Mucosa of stomach (tissue), 1 donor: ENCODE measurements around the gene HAUS6.
A peak's percentile ranks its signal among the peaks of the same experiment; 100 is the strongest.

Experiments
- H3K27me3 ChIP-seq: one replicate; pipeline ENCODE4 v1.7.0; 2013; ENCODE audit warnings: mild to moderate bottlenecking, low read length; ENCODE audit not compliant: control insufficient read depth, insufficient read depth
- H3K36me3 ChIP-seq: one replicate; pipeline ENCODE4 v1.7.0; 2013; ENCODE audit warnings: low read length; ENCODE audit not compliant: control insufficient read depth, insufficient read depth
- H3K4me1 ChIP-seq: one replicate; pipeline ENCODE4 v1.7.0; 2013; ENCODE audit warnings: mild to moderate bottlenecking, low read length; ENCODE audit not compliant: control insufficient read depth, insufficient read depth
- H3K4me3 ChIP-seq: one replicate; pipeline ENCODE4 v1.7.0; 2013; ENCODE audit warnings: low read length
- H3K9ac ChIP-seq: one replicate; pipeline ENCODE4 v1.7.0; 2013; ENCODE audit warnings: mild to moderate bottlenecking, low read length, moderate library complexity
- H3K9me3 ChIP-seq: one replicate; pipeline ENCODE4 v1.7.0; 2013; ENCODE audit warnings: mild to moderate bottlenecking, low read length, moderate library complexity; ENCODE audit not compliant: control insufficient read depth
- donor health status: Pancreatic carcinoma.

The HAUS6 gene

GRCh38 chr9:19133549-19134345 is 31.0 kb upstream of the HAUS6 start:
- H3K27me3 ChIP-seq, result no peaks in the 10 kb centered on the region
- H3K4me1 ChIP-seq, result peaks cover 20% of the 10 kb centered on the region
- no peak overlapping the region for H3K4me3 ChIP-seq
- H3K36me3 ChIP-seq, result no peaks in the 10 kb centered on the region
- no peak overlapping the region for H3K9ac ChIP-seq
- H3K9me3 ChIP-seq, result no peaks in the 10 kb centered on the region

DNA sequence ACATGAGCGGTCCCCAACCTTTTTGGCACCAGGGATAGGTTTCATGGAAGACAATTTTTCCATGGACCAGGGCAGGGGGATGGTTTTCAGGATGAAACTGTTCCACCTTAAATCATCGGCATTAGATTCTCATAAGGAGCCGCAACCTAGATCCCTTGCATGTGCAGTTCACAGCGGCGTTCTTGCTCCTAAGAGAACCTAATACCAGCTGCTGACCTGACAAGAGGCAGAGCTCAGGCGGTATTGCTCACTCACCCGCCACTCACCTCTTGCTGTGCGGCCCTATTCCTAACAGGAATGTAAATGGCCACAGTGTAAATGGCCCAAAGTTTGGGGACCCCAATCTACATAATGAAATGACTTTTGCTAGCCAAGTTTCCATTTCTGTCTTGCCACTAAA is 27.7 kb upstream of the HAUS6 start:
- Histone ChIP-seq H3K4me1 (peaks cover 11% of the 10 kb centered on the region), H3K27me3 (no peaks in the 10 kb centered on the region), H3K4me3 (no peak overlapping the region), H3K9me3 (no peaks in the 10 kb centered on the region), H3K36me3 (no peaks in the 10 kb centered on the region), H3K9ac (no peak overlapping the region)

- Histone ChIP-seq H3K4me1 (peaks cover 11% of the 10 kb centered on the region), H3K9me3 (no peaks in the 10 kb centered on the region), H3K27me3 (no peaks in the 10 kb centered on the region), H3K9ac (peak overlapping the region; percentile 94), H3K4me3 (peak overlapping the region; percentile 74), H3K36me3 (no peaks in the 10 kb centered on the region)
Measured at GRCh38 chr9:19127871-19128500, 25.3 kb upstream of the HAUS6 start.

DNA sequence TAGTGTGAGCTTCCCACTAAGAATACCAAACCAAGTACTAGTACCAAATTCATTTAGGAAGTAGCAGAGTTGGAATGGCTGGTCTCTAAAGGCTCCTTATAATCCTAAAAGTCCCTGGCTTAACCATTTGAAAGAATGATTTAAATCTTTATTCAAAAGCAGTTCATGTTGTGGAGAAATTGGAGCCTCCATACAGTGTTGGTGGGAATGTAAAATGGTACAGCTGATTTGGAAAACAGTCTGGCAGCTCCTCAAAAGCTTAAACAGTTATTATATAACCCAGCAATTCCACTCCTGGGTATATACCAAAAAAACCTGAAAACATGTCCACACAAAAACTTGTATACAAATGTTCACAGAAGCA is 21.7 kb upstream of the HAUS6 start:
- H3K4me1 ChIP-seq, result peaks cover 3% of the 10 kb centered on the region
- H3K27me3 ChIP-seq, result no peaks in the 10 kb centered on the region
- H3K9me3 ChIP-seq, result no peaks in the 10 kb centered on the region
- no peaks in the 10 kb centered on the region for H3K36me3 ChIP-seq
- no peak overlapping the region for H3K4me3 ChIP-seq
- H3K9ac ChIP-seq, result no peak overlapping the region

DNA sequence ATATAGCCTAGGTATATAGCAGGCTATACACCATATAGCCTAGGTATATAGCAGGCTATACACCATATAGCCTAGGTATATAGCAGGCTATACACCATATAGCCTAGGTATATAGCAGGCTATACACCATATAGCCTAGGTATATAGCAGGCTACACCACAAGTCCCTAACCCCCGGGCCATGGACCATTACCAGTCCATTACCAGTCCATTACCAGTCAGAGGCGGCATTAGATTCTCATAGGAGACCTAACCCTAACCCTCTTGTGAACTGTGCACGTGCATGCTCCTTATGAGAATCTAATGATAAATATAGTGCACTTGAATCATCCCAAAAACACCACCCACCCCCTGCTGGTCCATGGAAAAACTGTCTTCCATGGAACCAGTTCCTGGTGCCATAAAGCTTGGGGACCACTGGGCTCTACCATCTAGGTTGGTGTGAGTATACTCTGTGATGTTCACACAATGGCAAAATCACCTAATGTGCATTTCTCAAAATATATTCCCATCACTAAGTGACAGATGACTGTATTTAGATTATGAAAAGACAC is 19.9 kb upstream of the HAUS6 start:
- H3K4me3 ChIP-seq, result no peak overlapping the region
- no peak overlapping the region for H3K9ac ChIP-seq
- no peaks in the 10 kb centered on the region for H3K27me3 ChIP-seq
- no peaks in the 10 kb centered on the region for H3K9me3 ChIP-seq
- no peaks in the 10 kb centered on the region for H3K4me1 ChIP-seq
- H3K36me3 ChIP-seq, result peaks cover 6% of the 10 kb centered on the region

DNA sequence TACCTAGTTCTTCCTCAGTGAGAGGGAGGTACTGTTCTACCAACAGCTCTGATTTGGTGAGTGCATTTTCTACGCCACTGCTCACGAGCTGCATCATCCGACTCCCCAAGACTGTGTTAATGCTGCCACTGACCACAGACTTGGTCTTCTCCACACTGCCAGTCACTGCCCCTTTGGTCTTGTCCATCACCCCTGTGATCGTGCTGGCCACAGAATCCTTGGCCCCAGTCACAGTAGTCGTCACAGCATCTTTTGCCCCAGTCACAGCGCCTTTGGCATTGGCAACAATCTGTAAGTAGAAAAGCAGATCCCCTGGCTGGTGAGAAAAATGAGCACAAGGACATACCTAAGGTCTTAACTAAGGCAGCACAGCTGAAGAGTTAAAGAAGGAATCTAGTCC is 18.2 kb upstream of the HAUS6 start:
- Histone ChIP-seq H3K27me3 (no peaks in the 10 kb centered on the region), H3K9me3 (no peaks in the 10 kb centered on the region), H3K9ac (no peak overlapping the region), H3K4me1 (no peaks in the 10 kb centered on the region), H3K36me3 (peaks cover 6% of the 10 kb centered on the region), H3K4me3 (no peak overlapping the region)

DNA sequence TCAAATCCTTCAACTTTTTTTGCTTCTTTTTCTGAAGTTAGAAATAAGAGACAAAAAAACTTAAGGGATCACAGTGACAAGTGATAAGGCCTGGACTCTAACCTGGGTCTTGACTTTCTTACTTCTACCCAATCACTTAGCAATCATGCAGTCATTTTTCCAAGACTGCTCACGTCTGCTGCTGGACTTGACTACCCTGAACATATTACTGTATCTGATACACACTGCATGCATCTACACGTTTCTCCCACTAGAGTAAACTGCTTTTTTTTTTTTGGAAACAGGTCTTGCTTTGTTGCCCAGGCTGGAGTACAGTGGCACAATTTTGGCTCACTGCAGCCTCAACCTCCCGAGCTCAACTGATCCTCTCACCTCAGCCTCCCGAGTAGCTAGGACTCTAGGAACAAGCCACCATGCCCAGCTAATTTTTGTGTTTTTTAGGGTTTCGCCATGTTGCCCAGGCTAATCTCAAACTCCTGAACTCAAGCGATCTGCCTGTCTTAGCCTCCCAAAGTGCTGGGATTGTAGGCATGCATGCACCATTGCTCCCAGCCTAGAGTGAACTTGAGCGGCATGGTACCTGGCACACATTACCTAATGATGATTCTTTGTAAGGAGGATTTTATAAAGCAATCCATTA is 17.2 kb upstream of the HAUS6 start:
- Histone ChIP-seq H3K4me3 (no peak overlapping the region), H3K4me1 (no peaks in the 10 kb centered on the region), H3K9ac (no peak overlapping the region), H3K36me3 (peaks cover 6% of the 10 kb centered on the region), H3K27me3 (no peaks in the 10 kb centered on the region), H3K9me3 (no peaks in the 10 kb centered on the region)

DNA sequence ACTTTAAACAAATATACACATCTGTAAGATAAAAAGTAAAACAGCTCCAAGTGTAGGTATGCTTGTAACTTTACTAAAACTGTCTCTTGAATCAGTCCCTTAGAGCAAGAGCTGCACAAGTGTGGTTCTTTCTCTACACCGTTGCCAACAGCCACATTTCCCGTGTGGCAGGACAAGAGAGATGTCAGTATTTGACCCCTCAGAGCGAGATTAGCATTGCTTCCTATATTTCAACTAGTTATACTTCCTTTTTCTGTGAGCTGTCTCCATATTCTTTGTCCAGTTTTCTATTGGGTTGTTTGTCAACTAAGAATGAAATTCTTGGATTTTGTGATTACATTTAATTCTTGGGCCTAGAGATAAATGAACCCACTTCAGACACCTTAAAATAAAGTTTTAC is 16.5 kb upstream of the HAUS6 start:
- Histone ChIP-seq H3K27me3 (no peaks in the 10 kb centered on the region), H3K4me1 (no peaks in the 10 kb centered on the region), H3K9me3 (no peaks in the 10 kb centered on the region), H3K4me3 (no peak overlapping the region), H3K36me3 (peaks cover 6% of the 10 kb centered on the region), H3K9ac (no peak overlapping the region)

DNA sequence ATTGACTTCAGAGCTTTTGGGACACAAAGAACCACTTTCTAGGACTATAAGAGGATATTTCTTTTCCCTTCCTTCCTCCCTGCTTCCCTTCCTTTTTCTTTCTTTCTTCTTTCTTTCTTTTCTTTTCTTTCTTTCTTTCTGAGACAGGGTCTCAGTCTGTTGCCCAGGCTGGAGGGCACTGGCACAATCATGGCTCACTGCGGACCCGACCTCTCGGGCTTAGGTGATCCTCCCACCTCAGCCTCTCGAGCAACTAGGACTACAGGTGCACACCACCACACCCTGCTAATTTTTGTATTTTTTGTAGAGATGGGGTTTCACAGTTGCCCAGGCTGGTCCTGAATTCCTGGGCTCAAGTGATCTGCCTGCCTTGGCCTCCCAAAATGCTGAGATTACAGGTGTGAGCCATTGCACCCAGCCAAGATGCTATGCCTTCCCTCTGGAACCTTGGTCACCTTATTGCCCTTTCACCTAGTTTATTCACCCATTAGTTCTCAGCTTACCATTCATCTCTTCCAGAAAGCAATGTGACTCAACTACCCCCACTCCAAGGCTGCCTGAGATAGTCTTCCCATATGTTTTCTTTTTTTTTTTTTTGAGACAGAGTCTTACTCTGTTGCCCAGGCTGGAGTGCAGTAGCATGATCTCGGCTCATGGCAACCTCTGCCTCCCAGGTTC is 14.5 kb upstream of the HAUS6 start:
- peaks cover 6% of the 10 kb centered on the region for H3K36me3 ChIP-seq
- H3K9me3 ChIP-seq, result no peaks in the 10 kb centered on the region
- no peak overlapping the region for H3K4me3 ChIP-seq
- no peak overlapping the region for H3K9ac ChIP-seq
- H3K4me1 ChIP-seq, result no peaks in the 10 kb centered on the region
- no peaks in the 10 kb centered on the region for H3K27me3 ChIP-seq

DNA sequence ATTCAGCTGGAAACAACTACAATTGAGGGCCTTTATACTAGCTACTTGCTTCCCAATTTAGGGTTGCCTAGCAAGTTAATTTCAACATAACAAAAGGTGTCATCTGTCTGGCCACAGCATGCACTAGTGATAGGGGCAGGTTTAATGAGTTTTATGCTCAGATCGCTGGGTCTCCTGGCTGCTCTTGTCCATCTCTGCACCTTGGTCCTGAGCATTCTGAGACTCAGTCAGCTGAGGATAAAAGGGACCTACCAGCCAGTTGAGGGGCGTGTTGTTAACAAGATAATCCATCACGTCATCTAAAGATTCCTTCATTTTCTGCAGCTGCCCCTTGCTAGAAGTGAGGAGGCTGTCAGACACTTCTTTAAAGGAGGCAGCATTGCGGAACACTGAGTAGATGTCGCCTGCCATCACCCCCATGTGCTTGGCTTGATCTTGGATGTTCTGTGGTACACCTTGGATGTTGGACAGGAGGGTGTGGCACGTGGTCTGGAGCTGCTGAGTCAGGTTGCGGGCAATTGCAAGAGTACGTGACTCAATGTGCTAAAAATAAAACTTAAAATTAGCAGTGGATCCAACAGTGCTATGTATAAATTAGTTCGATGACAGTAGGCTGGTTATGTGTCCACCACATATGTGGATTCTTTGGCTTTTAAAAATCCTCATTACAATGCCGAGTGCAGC is 13.5 kb upstream of the HAUS6 start:
- Histone ChIP-seq H3K4me1 (no peaks in the 10 kb centered on the region), H3K36me3 (peaks cover 6% of the 10 kb centered on the region), H3K9me3 (no peaks in the 10 kb centered on the region), H3K27me3 (no peaks in the 10 kb centered on the region), H3K4me3 (no peak overlapping the region), H3K9ac (no peak overlapping the region)

DNA sequence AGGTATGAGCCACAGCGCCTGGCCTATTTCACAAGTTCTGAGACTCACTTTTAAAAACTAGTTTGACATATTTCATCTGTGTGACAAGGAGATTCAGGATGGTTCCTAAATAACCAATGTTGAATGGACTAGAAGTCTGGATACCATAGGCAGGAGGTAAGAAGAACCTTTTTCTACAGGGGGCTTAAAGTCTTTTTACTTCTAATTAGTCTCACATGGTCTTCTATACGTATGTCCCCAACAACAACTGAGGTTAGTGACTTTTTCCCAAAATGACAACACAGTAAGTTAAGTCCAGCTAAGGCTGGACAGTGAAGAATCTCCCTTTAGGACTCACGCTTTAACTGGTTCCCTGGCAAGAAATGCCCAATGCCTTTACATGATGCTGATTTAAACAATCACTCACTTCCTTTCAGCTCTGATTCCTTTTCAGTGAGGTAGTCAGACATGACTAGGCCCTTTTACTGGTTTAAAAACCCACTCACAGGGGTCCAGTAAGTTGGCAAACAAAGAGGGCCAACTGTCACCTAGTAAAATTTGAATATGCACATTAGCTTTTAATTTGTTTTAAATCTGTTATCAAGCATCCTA is 12.1 kb upstream of the HAUS6 start:
- Histone ChIP-seq H3K4me3 (no peak overlapping the region), H3K36me3 (peaks cover 6% of the 10 kb centered on the region), H3K9ac (no peak overlapping the region), H3K27me3 (no peaks in the 10 kb centered on the region), H3K4me1 (no peaks in the 10 kb centered on the region), H3K9me3 (no peaks in the 10 kb centered on the region)
